DMS79 (cell line): ENCODE measurements around the gene USO1.
"Not testable (repeated sequence)": the region's sequence is repeated elsewhere in the genome, so short reads cannot be mapped to it uniquely, and the experiment has no call there.

Experiments
- DNase-seq: peaks from one replicate; lab custom pipeline; 2025; lab: John Stamatoyannopoulos, UW

USO1 gene

GRCh38 chr4:75724066-75724866 lies at the start of gene USO1:
TSS of gene USO1 (plus strand) at chr4:75724577. CDS start at chr4:75724820, 243 bp downstream.
- DNase-seq: peak; percentile 94

GRCh38 chr4:75675004-75675531 lies 49.3 kb upstream of the USO1 start:
- no peak for DNase-seq

- no peak for DNase-seq
Measured at GRCh38 chr4:75678473-75678872, 45.9 kb upstream of the USO1 start.

GRCh38 chr4:75678965-75679364 lies 45.4 kb upstream of the USO1 start:
- DNase-seq: no peak

- no peak for DNase-seq
Measured at GRCh38 chr4:75679876-75680575, 44.4 kb upstream of the USO1 start.

- no peak for DNase-seq
Measured at GRCh38 chr4:75683482-75684155, 40.8 kb upstream of the USO1 start.

GRCh38 chr4:75685546-75686189 lies 38.7 kb upstream of the USO1 start:
- DNase-seq: no peak

GRCh38 chr4:75686346-75686745 lies 38.0 kb upstream of the USO1 start:
- DNase-seq: no peak

GRCh38 chr4:75687125-75687524 lies 37.3 kb upstream of the USO1 start:
- DNase-seq: not testable (repeated sequence)

- not testable (repeated sequence) for DNase-seq
Measured at GRCh38 chr4:75692066-75692465, 32.3 kb upstream of the USO1 start.

GRCh38 chr4:75696071-75696470 lies 28.3 kb upstream of the USO1 start:
- DNase-seq: no peak

GRCh38 chr4:75696581-75696980 lies 27.8 kb upstream of the USO1 start:
- DNase-seq: no peak

GRCh38 chr4:75698162-75698962 lies 26.0 kb upstream of the USO1 start:
- DNase-seq: no peak

GRCh38 chr4:75698963-75699228 lies 25.5 kb upstream of the USO1 start:
- DNase-seq: no peak

GRCh38 chr4:75699299-75699698 lies 25.1 kb upstream of the USO1 start:
- DNase-seq: no peak

GRCh38 chr4:75702919-75703411 lies 21.4 kb upstream of the USO1 start:
- no peak for DNase-seq

- DNase-seq: peak; percentile 3
Measured at GRCh38 chr4:75705198-75705977, 19.0 kb upstream of the USO1 start.

- DNase-seq: no peak
Measured at GRCh38 chr4:75708218-75708691, 16.1 kb upstream of the USO1 start.

- DNase-seq: no peak
Measured at GRCh38 chr4:75710246-75710645, 14.1 kb upstream of the USO1 start.

GRCh38 chr4:75714011-75714410 lies 10.4 kb upstream of the USO1 start:
- no peak for DNase-seq
